GM12874 (cell line): ENCODE data around the gene COX19.

Experiments
- CTCF ChIP-seq: IDR thresholded peaks from 2 replicates; pipeline ENCODE4 v1.5.1; 2011; ENCODE audit warnings: low read depth, mild to moderate bottlenecking, control low read depth, low read length, moderate library complexity; ENCODE audit not compliant: insufficient read depth

COX19 gene

GRCh38 chr7:961546-962400 lies 13.6 kb downstream of the COX19 start:
- no peak for TF ChIP-seq CTCF

- no peak for TF ChIP-seq CTCF
These were observed 15.0 kb downstream of the COX19 start for GRCh38 chr7:960269-960871.

- no peak for TF ChIP-seq CTCF
These were observed 16.1 kb downstream of the COX19 start for GRCh38 chr7:959271-959670.

DNA sequence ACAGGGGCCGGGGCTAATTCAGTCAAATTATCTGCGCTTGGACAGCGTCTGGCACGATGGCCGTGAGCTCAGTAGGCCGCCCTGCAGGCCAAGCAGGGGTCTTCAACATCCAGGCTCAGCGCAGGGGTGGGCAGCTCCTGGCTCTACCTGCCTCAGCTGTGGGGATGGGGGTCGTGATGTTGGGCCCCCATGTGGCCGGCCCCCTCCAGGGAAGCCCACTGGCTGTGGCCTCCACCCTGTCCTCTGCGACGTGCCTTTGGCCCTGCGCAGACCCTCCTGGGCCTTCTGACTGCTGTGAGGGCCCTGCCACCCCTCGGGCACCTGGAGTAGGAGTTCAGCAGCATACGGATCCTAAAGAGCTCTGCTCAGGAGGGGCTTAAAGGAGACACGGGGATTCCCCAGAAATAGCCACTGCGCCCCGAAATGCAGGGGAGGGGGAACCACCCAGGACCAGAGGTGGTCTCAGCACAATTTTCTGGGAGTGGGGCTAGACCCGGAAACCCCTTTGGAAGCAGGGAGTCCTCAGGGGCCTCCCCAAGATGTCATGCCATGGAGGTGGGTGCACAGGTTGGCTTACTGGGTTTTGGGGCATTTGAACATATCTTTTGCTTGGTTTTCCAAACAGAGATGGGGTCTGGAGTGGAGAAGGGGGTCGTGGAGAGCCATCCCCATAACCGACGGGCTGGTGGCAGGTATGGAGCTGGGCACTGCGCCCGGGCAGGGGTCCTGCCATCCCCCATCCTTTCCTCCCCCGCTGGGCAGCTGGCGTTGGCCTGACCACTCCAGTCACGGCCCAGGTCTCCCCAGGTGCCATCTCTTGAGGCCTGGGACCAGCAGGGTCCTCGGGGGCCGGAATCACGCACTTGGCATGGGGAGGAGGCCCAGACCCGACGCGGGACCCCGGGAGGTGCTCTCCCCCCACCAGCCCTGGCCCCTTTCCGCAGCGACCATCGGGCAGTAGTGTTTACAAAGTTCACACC lies 16.8 kb downstream of the COX19 start:
- TF ChIP-seq CTCF, result no peak

DNA sequence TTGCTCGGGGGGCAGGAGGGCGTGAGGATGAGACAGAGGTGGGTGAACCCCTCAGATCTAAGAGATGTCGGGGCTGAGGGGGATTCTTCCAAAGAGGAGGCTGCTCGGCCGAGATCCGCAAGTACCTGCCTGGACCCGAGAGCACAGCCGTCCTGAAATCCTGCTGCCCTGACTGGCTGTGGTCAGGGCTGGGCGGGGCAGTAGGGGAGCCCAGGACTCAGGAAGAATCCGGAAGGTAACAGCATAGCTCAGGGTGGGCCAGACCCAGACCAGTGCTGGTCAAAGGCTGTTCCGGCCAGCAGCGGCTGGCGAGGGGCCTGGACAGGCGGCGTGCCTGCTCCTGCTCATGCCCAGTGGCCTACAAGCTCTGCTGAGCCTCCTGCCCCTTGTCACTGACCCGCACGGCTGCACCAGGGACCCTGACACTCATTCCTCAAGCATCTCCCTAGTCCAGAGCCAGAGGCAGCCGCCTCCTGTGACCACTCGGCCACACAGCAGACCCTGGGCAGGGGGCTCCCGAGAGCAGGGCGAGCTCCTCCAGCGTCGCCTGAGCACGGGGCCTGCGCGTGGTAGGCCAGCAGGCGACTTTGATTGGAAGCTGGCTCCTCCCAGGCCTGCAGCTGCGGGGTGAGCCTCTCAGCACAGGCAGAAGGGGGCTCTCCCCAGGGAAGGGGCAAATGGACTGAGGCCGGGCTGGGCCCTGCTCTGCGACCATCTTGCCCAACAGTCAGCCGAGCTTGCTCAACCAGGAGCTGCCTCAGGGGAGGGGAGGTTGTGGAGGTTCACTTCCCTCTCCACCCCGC lies 17.7 kb downstream of the COX19 start:
- no peak for TF ChIP-seq CTCF

GRCh38 chr7:956031-956430 lies 19.3 kb downstream of the COX19 start:
- no peak for TF ChIP-seq CTCF
